C4-2B (cell line): ENCODE measurements around the gene NID2.

Experiments used
- H3K27ac ChIP-seq: fragments of 450-650 bp; 2 replicates; pipeline ENCODE4 v1.5.1; 2017
- ZFX ChIP-seq: fragments of 450-650 bp; IDR thresholded peaks from 2 replicates; pipeline ENCODE4 v1.6.1; 2017
- TF ChIP-seq, protein P1 (sequence below): fragments of 450-650 bp; conservative IDR thresholded peaks from 2 replicates; pipeline ENCODE4 v1.5.1; 2017; ENCODE audit warnings: mild to moderate bottlenecking

The NID2 gene

DNA sequence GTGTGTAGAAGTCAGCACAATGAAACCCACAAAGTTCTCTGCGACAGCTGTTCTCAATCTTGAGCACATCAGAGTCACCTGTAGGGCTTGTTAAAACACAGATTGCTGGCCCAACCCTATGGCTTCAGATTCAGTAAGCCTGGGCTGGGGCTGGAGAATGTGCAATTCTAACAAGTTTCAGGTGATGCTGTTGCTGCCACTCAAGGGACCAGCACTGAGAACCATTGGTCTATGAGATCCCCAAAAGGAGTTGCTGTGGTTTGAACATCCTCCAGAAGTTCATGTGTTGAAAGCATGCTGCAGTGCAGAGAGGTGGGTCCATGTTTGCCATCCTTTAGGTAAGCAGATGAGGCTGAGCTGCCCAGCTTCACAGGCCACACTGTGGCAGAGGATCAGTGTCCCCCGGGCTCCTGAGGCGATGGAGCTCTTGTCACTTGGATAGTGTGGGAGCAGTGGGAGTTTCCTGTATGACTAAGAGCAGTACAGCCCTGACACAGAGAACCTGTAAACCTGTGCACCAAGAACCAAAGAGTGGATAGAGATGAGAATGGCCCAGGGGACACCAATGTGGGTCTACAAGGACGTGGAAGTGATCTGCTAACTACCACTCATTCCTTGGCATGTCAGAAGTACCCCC, 87.5 kb downstream of the NID2 start:
- TF ChIP-seq ZFX = no peak
- TF ChIP-seq, protein P1, sequence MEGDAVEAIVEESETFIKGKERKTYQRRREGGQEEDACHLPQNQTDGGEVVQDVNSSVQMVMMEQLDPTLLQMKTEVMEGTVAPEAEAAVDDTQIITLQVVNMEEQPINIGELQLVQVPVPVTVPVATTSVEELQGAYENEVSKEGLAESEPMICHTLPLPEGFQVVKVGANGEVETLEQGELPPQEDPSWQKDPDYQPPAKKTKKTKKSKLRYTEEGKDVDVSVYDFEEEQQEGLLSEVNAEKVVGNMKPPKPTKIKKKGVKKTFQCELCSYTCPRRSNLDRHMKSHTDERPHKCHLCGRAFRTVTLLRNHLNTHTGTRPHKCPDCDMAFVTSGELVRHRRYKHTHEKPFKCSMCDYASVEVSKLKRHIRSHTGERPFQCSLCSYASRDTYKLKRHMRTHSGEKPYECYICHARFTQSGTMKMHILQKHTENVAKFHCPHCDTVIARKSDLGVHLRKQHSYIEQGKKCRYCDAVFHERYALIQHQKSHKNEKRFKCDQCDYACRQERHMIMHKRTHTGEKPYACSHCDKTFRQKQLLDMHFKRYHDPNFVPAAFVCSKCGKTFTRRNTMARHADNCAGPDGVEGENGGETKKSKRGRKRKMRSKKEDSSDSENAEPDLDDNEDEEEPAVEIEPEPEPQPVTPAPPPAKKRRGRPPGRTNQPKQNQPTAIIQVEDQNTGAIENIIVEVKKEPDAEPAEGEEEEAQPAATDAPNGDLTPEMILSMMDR = no peak
- no peak overlapping the region for H3K27ac ChIP-seq

DNA sequence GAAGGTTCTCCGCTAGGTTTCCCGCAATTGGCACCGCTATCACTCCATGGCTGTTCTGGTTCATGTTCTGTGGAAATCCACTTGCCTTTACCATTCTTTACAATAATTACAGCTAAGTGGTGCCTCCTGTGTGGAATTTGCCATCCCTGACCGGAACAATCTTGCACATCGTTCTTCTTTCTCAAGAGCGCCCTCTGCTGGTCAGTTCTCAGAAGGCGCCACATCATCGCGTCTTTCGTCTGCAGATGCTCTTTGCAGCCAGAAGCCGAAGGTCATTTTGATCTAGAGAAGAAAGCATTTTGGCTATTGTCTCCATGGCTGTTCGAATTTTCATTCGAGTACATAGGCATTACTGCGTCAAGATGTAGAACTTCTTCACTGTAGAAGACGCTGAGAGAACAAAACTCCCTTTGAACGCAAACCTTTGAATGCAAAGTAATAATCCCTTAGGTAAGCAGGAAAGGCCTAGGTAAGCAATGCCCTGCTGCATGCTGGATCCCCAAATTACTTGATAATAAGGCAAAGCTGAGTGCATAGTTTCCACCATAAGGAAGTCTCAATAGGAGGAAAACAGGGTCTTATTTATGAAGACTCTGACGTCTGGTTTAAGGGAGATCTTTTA, 89.7 kb downstream of the NID2 start:
- no peak overlapping the region for H3K27ac ChIP-seq
- TF ChIP-seq, protein P1 = peak; percentile 94
- TF ChIP-seq ZFX = no peak

DNA sequence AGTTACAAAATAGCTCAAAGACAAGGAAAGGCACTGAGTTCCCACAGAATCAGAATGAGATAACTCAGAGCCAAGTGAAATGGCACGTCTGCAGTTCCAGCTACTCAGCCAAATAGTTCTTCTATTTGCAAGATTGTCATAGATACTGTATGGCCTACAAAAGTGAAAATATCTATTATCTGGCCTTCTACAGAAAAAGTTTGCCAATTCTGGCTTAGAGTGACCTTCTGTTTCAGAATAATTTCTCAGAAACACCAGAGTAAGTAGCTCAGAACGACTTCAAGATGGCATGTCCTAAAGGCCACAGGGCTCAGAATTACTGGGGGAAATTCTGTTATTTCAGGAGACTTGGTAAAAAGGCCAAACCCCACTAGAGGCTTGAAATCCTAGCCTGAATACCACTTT, 90.2 kb downstream of the NID2 start:
- TF ChIP-seq ZFX = no peak
- TF ChIP-seq, protein P1 = no peak
- no peak overlapping the region for H3K27ac ChIP-seq

DNA sequence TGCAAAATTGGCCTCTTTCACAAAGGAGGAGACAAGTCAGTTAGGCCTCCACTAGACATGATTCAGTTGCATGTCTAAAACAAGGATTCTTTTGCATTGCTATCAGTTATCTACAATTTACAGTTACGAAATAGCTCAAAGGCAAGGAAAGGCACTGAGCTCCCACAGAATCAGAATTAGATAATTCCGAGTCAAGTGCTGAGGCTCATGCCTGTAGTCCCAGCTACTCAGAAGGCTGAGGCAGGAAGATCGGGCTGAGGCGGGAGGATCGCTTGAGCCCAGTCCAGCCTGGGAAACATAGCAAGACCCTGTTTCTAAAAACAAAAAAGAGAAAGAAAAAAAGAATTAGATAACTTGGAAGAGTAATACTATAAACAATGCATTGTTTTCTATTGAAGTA, 91.8 kb downstream of the NID2 start:
- TF ChIP-seq ZFX = no peak
- TF ChIP-seq, protein P1 = no peak
- no peak overlapping the region for H3K27ac ChIP-seq

DNA sequence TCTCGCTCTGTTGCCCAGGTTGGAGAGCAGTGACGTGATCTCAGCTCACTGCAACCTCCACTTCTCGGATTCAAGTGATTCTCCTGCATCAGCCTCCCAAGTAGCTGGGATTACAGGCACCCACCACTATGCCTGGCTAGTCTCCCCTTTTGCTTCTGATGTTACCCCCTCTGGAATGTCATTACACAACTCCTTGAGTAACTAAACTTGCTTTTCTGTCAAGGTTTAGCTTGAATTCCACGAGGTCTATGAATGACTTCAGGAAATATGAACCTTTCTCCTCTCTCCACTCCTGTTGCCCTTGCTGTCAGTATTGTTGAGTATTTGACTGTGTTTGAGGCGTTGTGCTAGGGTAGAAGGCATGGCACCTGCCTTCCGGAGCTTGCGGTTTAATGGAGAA, 96.3 kb downstream of the NID2 start:
- H3K27ac ChIP-seq = no peak overlapping the region
- TF ChIP-seq ZFX = no peak
- TF ChIP-seq, protein P1 = no peak

DNA sequence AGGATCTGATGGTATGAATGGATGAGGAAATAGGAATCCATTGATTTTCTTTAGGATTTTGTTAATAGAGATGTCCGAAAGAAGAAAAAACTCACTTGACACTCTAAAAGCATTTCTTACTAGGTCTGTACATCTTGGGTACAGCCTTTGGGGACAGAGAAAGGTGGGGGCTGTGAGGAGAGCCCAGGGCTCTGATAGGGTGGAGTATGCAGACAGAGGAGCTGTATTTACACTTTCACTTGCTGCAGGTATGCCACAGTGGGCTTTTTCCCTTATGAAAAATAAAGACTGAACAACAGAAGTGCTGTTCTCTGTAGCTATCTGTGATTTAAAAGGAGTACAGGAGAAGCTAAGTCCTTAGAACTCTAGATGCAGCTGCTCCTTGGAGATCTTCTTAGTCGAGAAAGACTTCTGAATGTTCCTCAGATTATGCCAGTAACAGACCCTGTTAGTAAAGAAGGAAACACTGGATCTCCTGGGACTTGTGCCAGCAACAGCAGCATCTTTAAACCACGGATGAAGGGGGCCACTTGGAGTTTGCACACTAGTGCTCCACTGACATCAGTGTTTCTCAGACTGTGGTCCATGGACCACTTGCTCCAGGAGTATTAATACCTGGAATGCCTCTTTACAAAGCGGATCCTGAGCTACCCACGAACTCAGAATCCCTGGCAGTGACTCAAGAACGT, 98.9 kb downstream of the NID2 start:
- TF ChIP-seq ZFX = no peak
- TF ChIP-seq, protein P1 = no peak

DNA sequence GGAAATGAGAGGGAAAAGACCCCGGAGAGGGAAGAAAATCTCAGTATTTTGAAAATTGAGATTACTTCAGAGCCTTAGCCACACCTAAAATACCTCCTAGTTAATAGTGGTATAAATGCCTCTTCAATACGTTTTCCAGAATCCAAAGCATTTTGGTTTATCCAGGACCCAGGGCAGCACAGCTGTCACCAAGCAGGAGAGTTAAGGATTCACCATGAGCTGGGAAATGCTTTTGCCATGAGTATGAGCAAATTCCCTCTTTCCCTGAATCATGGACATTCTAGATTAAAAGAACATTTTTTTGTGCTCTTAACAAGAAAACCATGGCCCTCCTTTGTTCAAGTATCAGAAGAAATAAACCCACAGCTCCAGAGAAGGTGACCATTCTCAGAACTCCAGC, 101.3 kb downstream of the NID2 start:
- TF ChIP-seq, protein P1 = no peak
- TF ChIP-seq ZFX = no peak
- no peak overlapping the region for H3K27ac ChIP-seq

More for the DNA sequence above, 98.9 kb downstream of the NID2 start:
- H3K27ac ChIP-seq = no peak overlapping the region
